HG03135 (cell line): ENCODE results near the gene HGS.

ENCODE experiments used
- ATAC-seq: cut with Tn5 transposase; IDR thresholded peaks from one replicate; pipeline ENCODE4 v1.9.1; 2021; ENCODE audit warnings: mild to moderate bottlenecking, moderate library complexity; ENCODE audit not compliant: unreplicated experiment

The HGS gene, protein sequence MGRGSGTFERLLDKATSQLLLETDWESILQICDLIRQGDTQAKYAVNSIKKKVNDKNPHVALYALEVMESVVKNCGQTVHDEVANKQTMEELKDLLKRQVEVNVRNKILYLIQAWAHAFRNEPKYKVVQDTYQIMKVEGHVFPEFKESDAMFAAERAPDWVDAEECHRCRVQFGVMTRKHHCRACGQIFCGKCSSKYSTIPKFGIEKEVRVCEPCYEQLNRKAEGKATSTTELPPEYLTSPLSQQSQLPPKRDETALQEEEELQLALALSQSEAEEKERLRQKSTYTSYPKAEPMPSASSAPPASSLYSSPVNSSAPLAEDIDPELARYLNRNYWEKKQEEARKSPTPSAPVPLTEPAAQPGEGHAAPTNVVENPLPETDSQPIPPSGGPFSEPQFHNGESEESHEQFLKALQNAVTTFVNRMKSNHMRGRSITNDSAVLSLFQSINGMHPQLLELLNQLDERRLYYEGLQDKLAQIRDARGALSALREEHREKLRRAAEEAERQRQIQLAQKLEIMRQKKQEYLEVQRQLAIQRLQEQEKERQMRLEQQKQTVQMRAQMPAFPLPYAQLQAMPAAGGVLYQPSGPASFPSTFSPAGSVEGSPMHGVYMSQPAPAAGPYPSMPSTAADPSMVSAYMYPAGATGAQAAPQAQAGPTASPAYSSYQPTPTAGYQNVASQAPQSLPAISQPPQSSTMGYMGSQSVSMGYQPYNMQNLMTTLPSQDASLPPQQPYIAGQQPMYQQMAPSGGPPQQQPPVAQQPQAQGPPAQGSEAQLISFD

DNA sequence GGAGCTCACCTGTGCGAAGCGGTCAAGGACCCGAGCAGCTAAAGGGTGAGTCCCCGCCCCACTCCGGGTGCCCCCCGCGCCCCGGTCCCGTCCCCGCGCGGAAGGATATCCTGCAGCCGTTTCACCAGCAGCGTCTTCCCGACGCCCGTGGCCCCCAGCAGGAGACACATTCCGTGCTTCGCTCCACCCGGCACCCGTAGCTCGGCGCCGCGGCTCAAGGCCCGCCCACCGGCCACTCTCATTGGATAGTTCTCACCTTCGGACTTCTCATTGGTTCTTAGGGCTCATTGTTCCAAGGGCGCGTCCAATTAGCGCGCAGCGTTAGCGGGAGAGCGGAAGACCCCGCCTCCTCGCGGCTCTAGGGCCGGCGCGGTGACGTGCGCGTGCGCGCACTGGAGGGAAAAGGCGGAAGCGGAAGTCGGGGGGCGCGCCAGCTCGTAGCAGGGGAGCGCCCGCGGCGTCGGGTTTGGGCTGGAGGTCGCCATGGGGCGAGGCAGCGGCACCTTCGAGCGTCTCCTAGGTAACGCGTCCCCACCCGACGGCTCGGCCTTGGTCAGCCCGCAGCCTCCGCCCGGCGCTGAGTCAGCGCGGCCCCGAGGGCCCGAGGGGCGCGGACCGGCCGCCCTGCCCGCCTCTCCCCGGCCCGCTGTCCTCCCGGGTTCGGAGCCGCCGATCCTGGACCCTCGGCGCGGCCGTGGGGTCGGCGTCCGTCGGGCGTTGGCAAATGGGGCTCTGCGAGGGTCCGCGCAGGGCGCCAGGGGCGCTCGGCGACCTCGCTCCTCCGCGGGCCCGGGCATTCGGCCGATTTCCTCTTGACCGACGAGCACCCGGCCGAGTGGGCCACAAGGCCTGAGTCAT is at the start of gene HGS, which contains the start of gene ARL16:
Gene HGS (plus strand): TSS at position 428 of the 858 bp plus-strand sequence. CDS start 56 bp downstream, at position 484.
Gene ARL16 (minus strand): TSS at position 214 of the 858 bp plus-strand sequence. CDS start 44 bp downstream, at position 170.
- ATAC-seq = peak; percentile 89

DNA sequence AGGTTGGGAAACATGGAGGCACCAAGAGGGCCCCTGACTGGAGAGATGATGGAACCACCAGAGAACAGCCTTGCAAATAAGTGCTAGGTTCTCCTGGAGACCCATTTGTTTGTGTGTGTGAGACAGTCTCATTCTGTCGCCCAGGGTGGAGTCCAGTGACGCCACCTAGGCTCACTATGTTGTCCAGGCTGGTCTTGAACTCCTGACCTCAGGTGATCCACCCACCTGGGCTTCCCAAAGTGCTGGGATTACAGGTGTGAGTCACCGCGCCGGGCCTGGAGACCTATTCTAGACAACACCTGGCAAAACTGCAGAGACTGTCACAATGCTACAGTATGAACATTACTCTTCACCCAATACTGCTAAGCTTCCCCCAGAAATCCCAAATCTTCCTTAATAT is 48.4 kb upstream of the HGS start:
- no peak for ATAC-seq

DNA sequence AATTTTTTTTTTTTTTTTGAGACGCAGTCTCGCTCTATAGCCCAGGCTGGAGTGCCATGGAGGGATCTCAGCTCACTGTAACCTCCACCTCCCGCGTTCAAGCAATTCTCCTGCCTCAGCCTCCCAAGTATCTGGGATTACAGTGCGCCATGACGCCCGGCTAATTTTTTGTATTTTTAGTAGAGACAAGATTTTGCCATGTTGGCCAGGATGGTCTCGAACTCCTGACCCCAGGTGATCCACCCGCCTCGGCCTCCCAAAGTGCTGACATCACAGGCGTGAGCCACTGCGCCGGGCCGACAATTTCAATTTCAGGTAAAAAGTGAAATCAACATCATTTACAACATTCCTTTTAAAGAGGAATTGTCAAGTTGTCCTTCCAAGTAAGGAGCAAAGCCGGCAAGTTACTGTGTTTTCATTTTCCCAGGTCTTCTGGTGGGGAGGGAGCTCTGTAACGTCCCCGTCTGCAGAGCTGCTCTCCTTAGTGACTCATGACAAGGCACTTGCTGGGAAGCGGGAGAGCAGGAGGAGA is 47.8 kb upstream of the HGS start:
- no peak for ATAC-seq

DNA sequence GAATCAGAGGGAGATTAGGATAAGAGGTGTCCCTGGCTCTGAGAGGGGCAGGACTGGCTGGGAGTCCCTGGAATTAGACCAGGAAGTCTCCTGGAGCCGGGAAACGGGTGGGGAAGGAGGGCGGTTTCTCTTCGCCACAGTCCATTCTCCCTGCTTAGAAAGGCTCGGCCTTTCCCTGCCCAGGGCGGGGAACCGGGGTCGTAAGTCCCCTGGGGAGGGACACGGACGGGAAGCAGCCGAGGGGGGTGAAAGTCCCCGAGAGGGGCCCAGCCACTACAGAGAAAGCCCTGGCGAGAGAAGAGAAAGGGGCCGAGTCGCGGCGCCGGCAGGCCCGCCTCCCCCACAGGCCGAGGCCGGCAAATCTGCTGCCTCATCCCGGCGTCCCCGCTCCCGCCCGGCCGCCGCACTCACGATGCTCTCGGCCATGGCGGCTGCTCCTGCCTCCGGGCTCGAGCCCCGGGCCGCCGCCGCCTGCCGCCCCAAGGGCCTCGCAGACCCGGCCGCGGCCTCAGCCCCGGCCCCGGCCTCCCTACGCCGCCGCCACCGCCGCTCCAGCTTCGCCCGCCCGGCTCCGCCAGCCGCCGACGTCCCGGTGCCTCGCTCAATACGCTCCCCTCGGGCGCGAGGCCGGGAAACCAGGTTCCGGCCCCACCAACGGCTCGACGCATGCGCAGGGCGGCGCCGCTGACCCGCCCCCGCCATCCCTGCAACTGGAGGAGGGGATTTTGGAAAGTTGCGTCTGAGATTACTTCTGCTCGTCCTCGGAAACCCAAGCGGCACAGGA is 47.1 kb upstream of the HGS start, which contains the start of the genes NPLOC4 and TSPAN10:
Gene NPLOC4 (minus strand): TSS at position 608 of the 784 bp plus-strand sequence. CDS start 182 bp downstream, at position 426.
Gene TSPAN10 (plus strand): TSS at position 692 of the 784 bp plus-strand sequence. CDS start 5,217 bp downstream, outside the sequence.
- ATAC-seq = peak; percentile 73

DNA sequence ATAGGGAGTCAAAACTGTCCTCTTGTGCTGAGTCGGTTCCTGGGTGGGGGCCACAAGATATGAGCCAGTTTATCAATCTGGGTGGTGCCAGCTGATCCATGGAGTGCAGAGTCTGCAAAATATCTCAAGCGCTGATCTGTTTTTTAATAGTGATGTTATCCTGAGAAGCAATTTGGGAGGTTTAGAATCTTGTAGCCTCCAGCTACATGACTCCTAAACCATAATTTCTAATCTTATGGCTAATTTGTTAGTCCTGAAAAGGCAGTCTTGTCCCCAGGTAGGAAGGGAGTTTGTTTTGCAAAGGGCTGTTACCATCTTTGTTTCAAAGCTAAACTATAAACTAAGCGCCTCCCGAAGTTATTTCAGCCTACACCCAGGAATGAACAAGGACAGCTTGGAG is 45.1 kb upstream of the HGS start:
- ATAC-seq = no peak

DNA sequence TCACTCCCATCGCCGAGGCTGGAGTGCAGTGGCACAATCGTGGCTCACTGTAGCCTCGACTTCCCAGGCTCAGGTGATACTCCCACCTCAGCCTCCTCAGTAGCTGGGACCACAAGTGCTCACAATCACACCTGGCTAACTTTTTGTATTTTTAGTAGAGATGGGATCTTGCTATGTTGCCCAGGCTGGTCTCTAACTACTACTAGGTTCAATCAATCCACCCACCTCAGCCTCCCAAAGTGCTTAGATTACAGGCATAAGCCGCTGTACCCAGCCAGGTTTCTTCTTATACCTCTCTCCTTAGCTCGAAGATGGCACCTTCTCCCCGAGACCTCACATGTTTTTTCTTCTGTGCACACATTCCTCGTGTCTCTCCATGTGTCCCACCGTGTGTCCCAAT is 43.8 kb upstream of the HGS start:
- ATAC-seq = no peak

DNA sequence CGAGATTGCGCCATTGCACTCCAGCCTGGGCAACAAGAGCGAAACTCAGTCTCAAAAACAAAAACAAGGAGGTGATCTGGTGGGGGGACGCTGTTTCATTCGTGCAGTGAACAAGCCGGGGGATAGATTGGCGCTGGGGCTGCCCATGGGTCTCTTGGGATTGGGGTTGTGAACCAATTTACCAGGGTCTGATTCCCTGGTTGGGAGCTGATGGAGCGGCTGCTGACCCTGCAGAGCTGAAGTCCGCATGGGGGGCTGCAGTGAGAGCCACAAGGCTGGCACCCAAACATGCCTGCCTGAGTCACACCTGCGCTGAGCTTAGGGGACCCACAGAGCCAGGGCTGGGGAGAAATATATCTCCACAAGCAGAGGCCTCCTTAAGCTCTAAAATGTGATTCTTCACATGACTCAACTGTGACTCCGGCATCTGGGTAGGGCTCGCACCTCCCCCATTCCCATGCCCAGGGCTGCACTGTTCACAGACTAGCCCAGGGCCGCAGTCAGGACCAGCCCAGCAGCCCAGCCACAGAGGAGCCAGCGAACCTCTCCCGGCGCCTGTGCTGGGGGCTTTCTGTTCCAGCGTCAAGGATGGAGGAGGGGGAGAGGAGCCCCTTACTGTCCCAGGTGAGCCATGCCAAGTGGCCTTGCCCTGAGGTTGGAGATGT is 41.9 kb upstream of the HGS start:
- no peak for ATAC-seq

DNA sequence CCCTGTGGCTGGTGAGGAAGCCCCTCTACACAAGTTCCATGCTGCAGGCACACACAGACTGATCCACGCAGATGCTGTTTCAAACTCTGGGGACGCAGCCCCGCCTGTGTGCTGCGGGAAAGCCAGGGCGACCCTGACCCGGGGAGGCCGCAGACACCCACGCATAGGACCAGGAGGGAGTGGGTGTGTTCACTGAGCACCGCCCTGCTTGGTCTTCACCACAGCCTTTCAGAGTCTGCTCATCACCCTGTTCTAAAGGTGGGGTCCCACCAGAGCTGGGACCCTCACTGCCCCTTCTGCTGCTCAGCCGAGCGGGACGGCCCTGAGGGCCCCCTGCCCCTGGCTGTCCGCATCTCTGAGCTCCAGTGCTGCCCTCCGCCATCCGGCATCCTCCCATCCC is 39.3 kb upstream of the HGS start:
- ATAC-seq = no peak

DNA sequence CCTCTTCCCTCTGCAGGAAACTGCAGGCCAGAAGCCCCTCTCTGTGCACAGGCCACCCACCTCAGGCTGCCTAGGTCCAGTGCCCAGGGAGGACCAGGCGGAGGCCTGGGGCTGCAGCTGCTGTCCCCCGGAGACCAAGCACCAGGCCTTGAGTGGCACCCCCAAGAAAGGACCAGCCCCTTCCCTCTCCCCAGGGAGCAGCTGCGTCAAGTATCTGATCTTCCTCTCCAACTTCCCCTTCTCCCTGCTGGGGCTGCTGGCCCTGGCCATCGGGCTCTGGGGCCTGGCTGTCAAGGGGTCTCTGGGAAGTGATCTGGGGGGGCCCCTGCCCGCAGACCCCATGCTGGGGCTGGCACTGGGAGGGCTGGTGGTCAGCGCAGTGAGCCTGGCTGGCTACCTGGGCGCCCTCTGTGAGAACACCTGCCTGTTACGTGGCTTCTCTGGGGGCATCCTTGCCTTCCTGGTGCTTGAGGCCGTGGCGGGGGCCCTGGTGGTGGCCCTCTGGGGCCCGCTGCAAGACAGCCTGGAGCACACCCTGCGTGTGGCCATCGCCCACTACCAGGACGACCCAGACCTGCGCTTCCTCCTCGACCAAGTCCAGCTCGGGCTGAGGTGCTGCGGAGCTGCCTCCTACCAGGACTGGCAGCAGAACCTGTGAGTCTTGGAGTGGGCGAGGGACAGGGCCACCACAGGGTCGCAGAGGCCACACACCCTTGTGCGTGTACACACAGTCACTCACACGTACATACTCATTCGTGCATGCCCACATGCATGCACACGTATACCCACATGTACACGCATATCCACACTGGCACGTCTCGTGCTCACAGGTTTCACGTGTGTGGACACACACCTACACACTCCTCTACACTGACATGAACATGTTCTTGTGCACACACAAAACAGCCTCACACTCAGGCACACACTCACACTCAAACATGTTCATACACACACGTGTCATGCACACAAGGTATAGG is 38.5 kb upstream of the HGS start:
- ATAC-seq = no peak

DNA sequence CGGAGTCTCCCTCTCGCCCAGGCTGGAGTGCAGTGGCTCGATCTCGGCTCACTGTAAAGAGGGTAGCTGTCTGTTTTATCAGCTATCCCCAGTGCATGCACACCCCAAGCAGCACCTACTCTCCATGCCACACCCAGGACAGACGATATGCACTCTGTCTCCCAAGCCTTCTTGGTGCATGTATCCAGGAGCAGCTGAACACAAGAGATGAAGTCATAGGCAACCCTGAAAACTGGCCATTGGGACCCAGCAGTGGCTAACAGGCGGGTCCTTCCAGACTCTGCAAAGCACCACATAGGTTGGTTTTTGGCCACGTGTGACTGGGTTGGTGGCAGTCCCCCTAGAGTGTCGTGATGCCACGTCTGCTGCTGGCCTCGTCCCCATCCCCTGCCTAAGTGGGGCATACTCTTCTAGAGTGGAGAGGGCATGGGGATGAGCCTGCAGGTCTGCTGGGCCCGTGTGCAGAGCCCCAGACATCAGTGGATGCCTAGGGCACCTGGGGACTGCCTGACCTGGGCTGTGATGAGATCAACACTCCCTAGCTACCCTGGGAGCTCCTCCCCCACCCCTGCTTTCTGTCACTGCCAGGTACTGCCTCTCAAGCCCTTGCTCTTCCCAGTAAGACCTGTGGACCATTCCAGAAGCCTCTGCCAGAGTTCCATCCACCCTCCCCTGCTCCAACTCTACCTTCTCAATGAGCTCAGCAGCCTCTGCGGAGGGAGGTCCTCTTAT is 36.8 kb upstream of the HGS start:
- no peak for ATAC-seq

DNA sequence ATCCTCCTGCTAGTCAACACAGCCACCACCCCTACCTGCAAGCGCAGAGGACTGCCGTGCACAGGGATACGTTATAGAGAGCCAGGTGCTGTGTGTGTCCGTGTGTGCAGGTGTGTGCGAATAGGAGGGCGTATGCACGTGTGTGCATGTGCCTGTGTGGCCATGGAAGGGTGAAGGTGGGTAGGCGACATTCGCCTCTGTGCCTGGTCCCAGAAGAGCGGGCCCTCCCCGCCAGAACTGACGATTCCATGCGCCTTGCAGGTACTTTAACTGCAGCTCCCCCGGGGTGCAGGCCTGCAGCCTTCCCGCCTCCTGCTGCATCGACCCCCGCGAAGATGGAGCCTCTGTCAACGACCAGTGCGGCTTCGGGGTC is 36.2 kb upstream of the HGS start:
- no peak for ATAC-seq

DNA sequence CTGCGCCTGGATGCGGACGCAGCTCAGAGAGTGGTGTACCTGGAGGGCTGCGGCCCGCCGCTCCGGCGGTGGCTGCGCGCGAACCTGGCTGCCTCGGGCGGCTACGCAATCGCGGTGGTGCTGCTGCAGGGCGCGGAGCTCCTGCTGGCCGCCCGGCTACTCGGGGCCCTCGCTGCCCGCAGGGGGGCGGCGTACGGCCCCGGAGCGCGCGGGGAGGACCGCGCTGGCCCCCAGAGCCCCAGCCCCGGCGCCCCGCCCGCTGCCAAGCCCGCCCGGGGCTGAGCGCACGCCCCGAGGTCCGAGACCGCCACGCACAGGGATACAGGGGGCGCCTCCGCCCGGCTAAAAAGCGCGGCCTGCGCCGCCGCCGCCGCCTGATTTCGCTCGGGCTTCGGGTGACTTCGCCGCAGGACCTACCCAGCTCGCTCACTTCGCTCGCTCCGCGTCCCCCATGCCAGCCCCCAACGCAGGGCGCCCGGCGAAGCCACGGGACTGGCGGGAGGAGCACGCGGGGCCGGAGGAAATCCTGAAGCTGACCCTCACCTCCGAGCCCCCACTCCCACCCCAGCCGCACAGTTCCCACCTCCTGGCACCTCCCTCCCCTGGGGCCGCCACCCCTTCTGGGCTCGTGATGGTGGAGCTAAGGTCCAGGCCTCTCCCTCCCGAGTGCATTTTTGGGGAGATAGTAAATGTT is 35.7 kb upstream of the HGS start:
- ATAC-seq = no peak

DNA sequence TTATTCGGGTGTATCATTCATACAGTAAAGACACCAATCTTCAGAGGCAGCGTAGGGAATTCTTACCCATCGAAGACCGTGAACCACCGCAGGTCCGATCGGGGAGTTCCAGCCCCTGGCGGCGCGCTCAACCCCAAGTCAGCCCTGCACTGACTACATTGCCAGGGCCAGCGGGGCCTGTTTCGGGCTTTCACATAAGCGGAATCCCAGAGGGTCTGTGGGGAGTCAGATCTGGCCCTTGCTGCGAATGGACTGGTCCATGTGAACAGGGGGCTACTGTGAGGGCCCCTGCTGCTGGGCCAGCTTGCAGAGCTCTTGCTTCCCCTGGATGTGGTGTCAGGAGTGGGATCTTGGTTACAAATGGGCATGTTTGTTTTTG is 35.1 kb upstream of the HGS start:
- no peak for ATAC-seq

DNA sequence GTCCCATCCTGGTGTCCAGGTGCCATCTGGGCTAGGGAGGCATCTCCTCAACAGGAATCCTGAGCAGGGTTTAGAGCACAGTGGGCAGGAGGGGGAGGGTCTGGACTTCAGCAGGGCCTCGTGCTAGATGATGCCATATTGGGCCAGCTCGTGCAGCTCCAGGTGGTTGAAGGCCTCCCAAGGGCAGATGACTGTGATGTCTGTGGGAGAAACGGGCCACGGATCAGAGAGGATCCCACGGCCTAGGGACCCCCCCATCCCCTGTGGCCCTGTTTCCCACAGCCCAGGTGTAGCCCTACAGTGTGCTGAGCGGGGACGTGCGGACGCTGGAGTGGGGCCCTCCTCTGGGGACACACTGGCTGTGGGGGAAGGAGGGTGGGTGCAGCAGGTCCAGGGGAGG is 32.9 kb upstream of the HGS start:
- no peak for ATAC-seq

DNA sequence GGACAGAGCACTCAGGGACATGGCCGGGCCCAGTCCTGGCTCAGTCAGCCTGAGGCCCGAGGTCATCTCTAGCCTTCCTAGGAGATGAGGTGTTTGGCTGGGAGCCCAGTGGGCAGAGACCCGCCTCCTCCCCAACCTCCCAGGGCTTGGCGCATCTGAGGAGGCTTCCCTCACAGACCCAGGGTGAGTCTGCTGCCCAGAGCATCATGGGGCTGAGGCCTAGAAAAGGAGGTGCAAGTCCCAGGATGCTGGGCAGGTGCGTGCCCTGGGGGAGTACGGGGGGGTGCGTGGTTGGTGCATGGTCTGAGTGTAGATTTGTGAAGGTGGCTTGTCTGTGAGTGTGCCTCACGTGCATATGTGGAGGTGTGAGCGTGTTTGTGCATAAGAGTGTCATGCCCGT is 32.1 kb upstream of the HGS start:
- ATAC-seq = no peak

DNA sequence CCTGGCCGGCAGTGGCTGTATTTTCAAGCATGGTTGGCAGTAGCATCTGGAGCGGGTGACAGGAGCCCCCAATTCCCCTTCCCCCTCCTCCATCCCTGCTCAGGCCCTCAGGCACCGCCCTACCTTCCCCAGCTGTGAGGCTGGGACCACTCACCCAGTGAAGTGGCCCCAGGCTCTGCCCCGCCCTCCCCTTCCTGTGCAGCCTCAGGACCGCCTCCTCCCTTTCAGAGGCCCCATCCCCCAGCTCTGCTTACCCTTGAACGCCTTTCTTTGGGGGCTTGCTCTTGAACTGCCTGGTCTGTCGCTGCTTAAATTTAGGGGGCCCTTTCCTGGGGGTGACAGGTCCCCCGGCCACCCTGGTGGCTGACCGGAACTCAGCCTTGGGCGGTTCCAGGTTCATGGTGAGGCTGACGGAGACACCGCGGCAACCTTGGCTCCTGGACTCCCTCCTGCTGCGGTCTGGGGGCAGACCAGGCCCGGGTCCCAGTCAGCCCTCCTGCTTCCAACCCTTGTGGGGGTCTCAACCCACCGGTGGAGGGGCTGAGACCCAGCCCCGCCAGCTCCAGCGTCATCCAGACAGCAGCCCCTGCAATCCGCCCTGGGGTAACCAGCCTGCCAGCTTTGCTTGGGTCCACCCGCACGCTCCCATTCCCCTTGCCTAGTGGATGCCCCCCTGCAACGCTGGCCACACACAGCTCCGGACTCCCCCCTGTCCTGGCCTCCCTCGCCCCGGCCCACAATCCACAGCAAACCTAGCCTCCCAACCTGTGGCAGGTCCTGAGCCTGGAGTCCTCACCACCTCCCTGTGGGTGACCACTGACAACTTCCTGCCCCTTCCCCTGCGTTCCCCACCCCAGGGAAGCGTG is 30.7 kb upstream of the HGS start:
- ATAC-seq = no peak
